ENCODE results near the gene GPR17. TPM values are rescaled to one million over a fixed set of nuclear protein-coding genes. Genes with fewer than 3 reads are reported as not detected.

Gene GPR17
- total and polyA plus RNA-seq, 2 experiments from 2014 or later: not detected

DNA sequence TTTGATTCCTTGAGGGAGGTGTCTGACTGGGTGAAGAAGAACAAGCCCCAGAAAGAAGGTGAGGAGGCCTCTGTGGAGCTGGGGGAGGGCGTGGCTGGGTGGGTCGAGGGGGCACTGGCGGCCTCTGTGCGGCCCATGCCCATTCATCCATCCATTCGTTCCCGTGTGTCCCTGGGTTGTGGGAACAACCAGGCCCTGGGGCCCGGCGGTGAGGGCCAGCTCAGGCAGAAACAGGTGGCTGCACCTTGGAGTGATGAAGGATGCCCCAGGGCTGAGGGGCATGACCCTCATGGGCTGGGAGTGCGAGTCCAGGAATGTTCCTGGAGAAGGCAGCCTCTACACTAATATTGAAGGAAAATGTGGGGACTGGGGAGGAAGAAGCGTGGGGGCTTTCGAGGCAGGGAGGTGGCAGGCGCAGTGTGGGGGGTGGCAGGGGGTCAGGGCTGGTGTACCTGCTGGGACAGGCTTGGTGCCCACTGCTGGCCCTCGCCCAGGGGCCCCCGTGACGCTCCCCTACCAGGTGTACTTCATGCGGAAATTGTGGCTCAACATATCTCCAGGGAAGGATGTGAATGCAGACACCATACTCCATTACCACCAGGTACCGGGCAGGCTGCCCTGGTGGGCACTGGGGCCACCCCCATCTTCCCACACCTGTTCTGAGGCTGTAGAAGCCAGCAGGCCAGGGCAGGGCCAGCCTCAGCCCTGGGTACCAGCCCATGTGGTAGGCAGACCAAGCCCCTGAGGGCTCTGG, 11.2 kb upstream of the GPR17 start:
- H3F3A ChIP-seq (replicated peaks; ENCODE audit: low read depth): no peaks in the 10 kb centered on the region
- TF ChIP-seq NANOG (IDR thresholded peaks at IDR 0.05; ENCODE audit: borderline replicate concordance) (no peak), ZNF114 (CRISPR knock-in tag; IDR thresholded peaks at IDR 0.05) (no peak), ZNF331 (CRISPR knock-in tag; IDR thresholded peaks at IDR 0.05; ENCODE audit: low read depth) (no peak), EZH2phosphoT487 (IDR thresholded peaks at IDR 0.05; ENCODE audit: unreplicated experiment) (no peak), CREB1 (CRISPR knock-in tag; IDR thresholded peaks at IDR 0.05; ENCODE audit: low read depth) (no peak), STAT1 (IDR thresholded peaks at IDR 0.05; ENCODE audit: unreplicated experiment) (no peak), EZH2 (IDR thresholded peaks at IDR 0.05; ENCODE audit: low read depth, unreplicated experiment) (no peak), POLR2AphosphoS5 (IDR thresholded peaks at IDR 0.05; ENCODE audit: low read depth) (no peak), JUNB (IDR thresholded peaks at IDR 0.05; ENCODE audit: unreplicated experiment) (no peak)
- TF ChIP-seq, protein P1, sequence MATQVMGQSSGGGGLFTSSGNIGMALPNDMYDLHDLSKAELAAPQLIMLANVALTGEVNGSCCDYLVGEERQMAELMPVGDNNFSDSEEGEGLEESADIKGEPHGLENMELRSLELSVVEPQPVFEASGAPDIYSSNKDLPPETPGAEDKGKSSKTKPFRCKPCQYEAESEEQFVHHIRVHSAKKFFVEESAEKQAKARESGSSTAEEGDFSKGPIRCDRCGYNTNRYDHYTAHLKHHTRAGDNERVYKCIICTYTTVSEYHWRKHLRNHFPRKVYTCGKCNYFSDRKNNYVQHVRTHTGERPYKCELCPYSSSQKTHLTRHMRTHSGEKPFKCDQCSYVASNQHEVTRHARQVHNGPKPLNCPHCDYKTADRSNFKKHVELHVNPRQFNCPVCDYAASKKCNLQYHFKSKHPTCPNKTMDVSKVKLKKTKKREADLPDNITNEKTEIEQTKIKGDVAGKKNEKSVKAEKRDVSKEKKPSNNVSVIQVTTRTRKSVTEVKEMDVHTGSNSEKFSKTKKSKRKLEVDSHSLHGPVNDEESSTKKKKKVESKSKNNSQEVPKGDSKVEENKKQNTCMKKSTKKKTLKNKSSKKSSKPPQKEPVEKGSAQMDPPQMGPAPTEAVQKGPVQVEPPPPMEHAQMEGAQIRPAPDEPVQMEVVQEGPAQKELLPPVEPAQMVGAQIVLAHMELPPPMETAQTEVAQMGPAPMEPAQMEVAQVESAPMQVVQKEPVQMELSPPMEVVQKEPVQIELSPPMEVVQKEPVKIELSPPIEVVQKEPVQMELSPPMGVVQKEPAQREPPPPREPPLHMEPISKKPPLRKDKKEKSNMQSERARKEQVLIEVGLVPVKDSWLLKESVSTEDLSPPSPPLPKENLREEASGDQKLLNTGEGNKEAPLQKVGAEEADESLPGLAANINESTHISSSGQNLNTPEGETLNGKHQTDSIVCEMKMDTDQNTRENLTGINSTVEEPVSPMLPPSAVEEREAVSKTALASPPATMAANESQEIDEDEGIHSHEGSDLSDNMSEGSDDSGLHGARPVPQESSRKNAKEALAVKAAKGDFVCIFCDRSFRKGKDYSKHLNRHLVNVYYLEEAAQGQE (IDR thresholded peaks at IDR 0.05; ENCODE audit: unreplicated experiment): no peak
- TF ChIP-seq, protein P2, sequence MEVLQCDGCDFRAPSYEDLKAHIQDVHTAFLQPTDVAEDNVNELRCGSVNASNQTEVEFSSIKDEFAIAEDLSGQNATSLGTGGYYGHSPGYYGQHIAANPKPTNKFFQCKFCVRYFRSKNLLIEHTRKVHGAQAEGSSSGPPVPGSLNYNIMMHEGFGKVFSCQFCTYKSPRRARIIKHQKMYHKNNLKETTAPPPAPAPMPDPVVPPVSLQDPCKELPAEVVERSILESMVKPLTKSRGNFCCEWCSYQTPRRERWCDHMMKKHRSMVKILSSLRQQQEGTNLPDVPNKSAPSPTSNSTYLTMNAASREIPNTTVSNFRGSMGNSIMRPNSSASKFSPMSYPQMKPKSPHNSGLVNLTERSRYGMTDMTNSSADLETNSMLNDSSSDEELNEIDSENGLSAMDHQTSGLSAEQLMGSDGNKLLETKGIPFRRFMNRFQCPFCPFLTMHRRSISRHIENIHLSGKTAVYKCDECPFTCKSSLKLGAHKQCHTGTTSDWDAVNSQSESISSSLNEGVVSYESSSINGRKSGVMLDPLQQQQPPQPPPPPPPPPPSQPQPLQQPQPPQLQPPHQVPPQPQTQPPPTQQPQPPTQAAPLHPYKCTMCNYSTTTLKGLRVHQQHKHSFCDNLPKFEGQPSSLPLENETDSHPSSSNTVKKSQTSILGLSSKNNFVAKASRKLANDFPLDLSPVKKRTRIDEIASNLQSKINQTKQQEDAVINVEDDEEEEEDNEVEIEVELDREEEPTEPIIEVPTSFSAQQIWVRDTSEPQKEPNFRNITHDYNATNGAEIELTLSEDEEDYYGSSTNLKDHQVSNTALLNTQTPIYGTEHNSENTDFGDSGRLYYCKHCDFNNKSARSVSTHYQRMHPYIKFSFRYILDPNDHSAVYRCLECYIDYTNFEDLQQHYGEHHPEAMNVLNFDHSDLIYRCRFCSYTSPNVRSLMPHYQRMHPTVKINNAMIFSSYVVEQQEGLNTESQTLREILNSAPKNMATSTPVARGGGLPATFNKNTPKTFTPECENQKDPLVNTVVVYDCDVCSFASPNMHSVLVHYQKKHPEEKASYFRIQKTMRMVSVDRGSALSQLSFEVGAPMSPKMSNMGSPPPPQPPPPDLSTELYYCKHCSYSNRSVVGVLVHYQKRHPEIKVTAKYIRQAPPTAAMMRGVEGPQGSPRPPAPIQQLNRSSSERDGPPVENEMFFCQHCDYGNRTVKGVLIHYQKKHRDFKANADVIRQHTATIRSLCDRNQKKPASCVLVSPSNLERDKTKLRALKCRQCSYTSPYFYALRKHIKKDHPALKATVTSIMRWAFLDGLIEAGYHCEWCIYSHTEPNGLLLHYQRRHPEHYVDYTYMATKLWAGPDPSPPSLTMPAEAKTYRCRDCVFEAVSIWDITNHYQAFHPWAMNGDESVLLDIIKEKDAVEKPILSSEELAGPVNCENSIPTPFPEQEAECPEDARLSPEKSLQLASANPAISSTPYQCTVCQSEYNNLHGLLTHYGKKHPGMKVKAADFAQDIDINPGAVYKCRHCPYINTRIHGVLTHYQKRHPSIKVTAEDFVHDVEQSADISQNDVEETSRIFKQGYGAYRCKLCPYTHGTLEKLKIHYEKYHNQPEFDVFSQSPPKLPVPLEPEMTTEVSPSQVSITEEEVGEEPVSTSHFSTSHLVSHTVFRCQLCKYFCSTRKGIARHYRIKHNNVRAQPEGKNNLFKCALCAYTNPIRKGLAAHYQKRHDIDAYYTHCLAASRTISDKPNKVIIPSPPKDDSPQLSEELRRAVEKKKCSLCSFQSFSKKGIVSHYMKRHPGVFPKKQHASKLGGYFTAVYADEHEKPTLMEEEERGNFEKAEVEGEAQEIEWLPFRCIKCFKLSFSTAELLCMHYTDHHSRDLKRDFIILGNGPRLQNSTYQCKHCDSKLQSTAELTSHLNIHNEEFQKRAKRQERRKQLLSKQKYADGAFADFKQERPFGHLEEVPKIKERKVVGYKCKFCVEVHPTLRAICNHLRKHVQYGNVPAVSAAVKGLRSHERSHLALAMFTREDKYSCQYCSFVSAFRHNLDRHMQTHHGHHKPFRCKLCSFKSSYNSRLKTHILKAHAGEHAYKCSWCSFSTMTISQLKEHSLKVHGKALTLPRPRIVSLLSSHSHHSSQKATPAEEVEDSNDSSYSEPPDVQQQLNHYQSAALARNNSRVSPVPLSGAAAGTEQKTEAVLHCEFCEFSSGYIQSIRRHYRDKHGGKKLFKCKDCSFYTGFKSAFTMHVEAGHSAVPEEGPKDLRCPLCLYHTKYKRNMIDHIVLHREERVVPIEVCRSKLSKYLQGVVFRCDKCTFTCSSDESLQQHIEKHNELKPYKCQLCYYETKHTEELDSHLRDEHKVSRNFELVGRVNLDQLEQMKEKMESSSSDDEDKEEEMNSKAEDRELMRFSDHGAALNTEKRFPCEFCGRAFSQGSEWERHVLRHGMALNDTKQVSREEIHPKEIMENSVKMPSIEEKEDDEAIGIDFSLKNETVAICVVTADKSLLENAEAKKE (CRISPR knock-in tag; IDR thresholded peaks at IDR 0.05): no peak
- TF ChIP-seq, protein P3, sequence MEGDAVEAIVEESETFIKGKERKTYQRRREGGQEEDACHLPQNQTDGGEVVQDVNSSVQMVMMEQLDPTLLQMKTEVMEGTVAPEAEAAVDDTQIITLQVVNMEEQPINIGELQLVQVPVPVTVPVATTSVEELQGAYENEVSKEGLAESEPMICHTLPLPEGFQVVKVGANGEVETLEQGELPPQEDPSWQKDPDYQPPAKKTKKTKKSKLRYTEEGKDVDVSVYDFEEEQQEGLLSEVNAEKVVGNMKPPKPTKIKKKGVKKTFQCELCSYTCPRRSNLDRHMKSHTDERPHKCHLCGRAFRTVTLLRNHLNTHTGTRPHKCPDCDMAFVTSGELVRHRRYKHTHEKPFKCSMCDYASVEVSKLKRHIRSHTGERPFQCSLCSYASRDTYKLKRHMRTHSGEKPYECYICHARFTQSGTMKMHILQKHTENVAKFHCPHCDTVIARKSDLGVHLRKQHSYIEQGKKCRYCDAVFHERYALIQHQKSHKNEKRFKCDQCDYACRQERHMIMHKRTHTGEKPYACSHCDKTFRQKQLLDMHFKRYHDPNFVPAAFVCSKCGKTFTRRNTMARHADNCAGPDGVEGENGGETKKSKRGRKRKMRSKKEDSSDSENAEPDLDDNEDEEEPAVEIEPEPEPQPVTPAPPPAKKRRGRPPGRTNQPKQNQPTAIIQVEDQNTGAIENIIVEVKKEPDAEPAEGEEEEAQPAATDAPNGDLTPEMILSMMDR (conservative IDR thresholded peaks at IDR 0.05; ENCODE audit: low read depth in 2 of 2): no peak
- TF ChIP-seq, protein P4, sequence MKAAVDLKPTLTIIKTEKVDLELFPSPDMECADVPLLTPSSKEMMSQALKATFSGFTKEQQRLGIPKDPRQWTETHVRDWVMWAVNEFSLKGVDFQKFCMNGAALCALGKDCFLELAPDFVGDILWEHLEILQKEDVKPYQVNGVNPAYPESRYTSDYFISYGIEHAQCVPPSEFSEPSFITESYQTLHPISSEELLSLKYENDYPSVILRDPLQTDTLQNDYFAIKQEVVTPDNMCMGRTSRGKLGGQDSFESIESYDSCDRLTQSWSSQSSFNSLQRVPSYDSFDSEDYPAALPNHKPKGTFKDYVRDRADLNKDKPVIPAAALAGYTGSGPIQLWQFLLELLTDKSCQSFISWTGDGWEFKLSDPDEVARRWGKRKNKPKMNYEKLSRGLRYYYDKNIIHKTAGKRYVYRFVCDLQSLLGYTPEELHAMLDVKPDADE (IDR thresholded peaks at IDR 0.05): no peak
- Mint-ChIP-seq H3K4me3 (no peak overlapping the region), H3K9me3 (no peaks in the 10 kb centered on the region), H3K27me3 (ENCODE audit: insufficient read depth, low read depth, poor library complexity) (peaks cover 1% of the 10 kb centered on the region), H3K36me3 (ENCODE audit: low read depth) (no peaks in the 10 kb centered on the region), H3K4me1 (peaks cover 7% of the 10 kb centered on the region; the same call in 1 of the 3 replicates), H3K27ac (no peak overlapping the region)
- no peaks in the 10 kb centered on the region for H3K27me3 ChIP-seq (ENCODE audit: insufficient read depth)
- no peak overlapping the region for H2AFZ ChIP-seq
- peaks cover 10% of the 10 kb centered on the region; the same call in 1 of the 2 replicates for H3K4me1 ChIP-seq (ENCODE audit: insufficient read depth)
- DNase-seq (ENCODE audit: low spot score): no peak
- no peak overlapping the region for H3K4me3 ChIP-seq
- no peaks in the 10 kb centered on the region for H3K79me2 ChIP-seq (replicated peaks; ENCODE audit: insufficient read depth)
- no peaks in the 10 kb centered on the region for H3K36me3 ChIP-seq (ENCODE audit: insufficient read depth)
- no peak overlapping the region for H3K4me2 ChIP-seq
- ATAC-seq: no peak
- no peaks in the 10 kb centered on the region for H3K9me2 ChIP-seq (ENCODE audit: insufficient read depth)
- no peaks in the 10 kb centered on the region for H4K20me1 ChIP-seq (replicated peaks; ENCODE audit: insufficient read depth)
- no peak overlapping the region for H3K27ac ChIP-seq (ENCODE audit: low read depth)

Measured in GM23338 (cell line).